Kidney (tissue), 14 donors: ENCODE data around the gene PLA2G15. TPM values are rescaled to one million over a fixed set of nuclear protein-coding genes. Genes with fewer than 3 reads are reported as not detected.

Source experiments
- DNase-seq, 5 donors: peaks; one replicate each; pipeline ENCODE4 v3.0.0-alpha.2; 2013 to 2020
- FAIRE-seq: peaks from 2 replicates; lab custom pipeline; 2012; peaks lifted over from hg19 to GRCh38; lab: Jason Lieb, UNC
- H3K27ac ChIP-seq, 2 donors: one replicate each; pipeline ENCODE4 v1.7.0; 2013; ENCODE audit warnings: low read depth in 2 of 2, low read length in 2 of 2, inconsistent platforms in 1 of 2
- H3K27me3 ChIP-seq: one replicate; pipeline ENCODE4 v1.7.1; 2013; ENCODE audit warnings: low read length, inconsistent platforms; ENCODE audit not compliant: control insufficient read depth, insufficient read depth
- H3K36me3 ChIP-seq, 3 donors: one replicate each; pipeline versions ENCODE4 v1.7.0 to v1.7.1; 2013; ENCODE audit warnings: low read length in 3 of 3, control low read depth in 1 of 3, inconsistent platforms in 1 of 3; ENCODE audit not compliant: insufficient read depth in 3 of 3, control insufficient read depth in 2 of 3
- H3K4me1 ChIP-seq, 3 donors: one replicate each; pipeline versions ENCODE4 v1.7.0 to v1.7.1; 2013; ENCODE audit warnings: low read length in 3 of 3, inconsistent platforms in 1 of 3, low read depth in 1 of 3; ENCODE audit not compliant: control insufficient read depth in 2 of 3, insufficient read depth in 2 of 3
- H3K4me3 ChIP-seq, 3 donors: one replicate each; pipeline versions ENCODE4 v1.7.0 to v1.8.1; 2013; ENCODE audit warnings: low read length in 3 of 3, control low read depth in 1 of 3, inconsistent platforms in 1 of 3
- H3K9ac ChIP-seq, 3 donors: one replicate each; pipeline versions ENCODE4 v1.7.0 to v1.7.1; 2013; ENCODE audit warnings: low read length in 3 of 3, control low read depth in 1 of 3, inconsistent platforms in 1 of 3
- H3K9me3 ChIP-seq, 3 donors: one replicate each; pipeline versions ENCODE4 v1.7.0 to v1.7.1; 2013; ENCODE audit warnings: low read length in 3 of 3, control low read depth in 1 of 3, inconsistent platforms in 1 of 3; ENCODE audit not compliant: control insufficient read depth in 2 of 3, insufficient read depth in 1 of 3
- intact Hi-C: fragments of 100-400 bp; cut with DNase I; formaldehyde crosslinking; loops from one replicate; pipeline ENCODE4 v1.11.1; 2022
- polyA plus RNA-seq: library from polyadenylated mRNA; stranded (reverse); fragments of 350-450 nt; fragmentation: Illumina TruSeq; extraction: RNeasy Lipid Tissue Mini Kit (QIAGEN cat#74804); gene quantifications from one replicate; pipeline ENCODE4 v1.2.3, GENCODE V29; 2014; ENCODE audit warnings: low read depth, low replicate concordance; ENCODE audit not compliant: insufficient read depth
- total RNA-seq: library from RNA; stranded (reverse); fragmentation: NEBNext Ultra II Directional; extraction: Animal tissue kit (Norgen Biotek cat#: 25700); gene quantifications from one replicate; pipeline ENCODE4 v1.2.1, GENCODE V29; 2021
- TF ChIP-seq, protein P1 (sequence below): IDR thresholded peaks from 3 replicates; pipeline ENCODE4 v1.5.1; 2012; ENCODE audit warnings: mild to moderate bottlenecking, moderate library complexity, borderline replicate concordance; ENCODE audit not compliant: insufficient read depth; ENCODE audit errors: extremely low read depth
- donor health status: control.
- donor health status: control.
- donor health status: control.
- donor health status: control.
- donor health status: control.
- donor health status: DM: yes; HTN: yes; CAD: no.
- donor health status: Normal renal cell carcinoma (clear cell type).

Gene PLA2G15
- total and polyA plus RNA-seq, 2 donors from 2014 or later: 35.1 to 44.4 TPM

DNA sequence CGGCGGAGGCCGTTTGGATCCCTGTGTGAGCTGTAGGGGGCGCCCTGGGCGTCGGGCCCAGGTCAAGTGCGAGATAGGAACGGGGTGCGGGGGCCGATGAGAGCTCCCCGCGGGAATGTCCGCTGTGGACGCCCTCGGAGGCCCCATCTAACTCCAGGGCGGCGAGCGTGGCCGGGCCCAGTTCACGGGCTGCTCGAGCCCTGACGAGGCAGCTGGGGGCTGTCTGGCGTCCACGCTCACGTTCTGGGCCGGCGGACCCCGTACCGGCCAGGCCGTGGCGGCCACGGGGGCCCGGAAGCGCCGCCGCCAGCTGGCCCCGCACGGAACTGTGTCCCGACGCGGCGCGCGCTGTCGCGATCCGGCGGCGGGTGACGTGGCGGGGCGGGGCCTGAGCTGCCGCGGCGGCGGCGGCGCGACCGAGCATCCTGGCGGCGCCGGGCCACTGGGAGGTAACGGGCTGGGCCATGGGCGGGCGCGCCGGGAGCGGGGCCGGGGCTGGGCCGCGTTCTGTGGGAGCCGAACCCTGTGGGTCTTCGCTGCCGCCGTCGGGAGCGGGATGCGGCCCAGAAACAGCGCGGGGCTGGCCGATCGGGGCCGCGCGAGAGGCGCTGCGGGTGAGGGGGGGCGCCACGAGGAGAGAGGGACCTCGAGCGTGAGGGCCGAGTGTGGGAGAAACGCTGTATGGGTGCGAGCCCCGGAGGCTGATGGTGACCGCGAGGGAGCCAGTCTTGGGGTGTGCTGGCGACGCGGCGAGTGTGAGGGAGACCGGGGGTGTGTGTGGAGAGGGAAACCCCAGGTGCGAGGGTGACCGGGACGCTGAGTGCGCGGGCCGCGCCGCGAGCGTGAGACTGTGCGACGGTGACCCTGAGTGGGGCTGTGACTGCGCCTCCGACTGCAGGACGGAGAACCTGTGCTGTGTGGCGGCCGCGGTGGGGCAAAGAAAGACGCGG lies 19.2 kb downstream of the PLA2G15 start, which contains the start of gene SLC7A6:
Gene SLC7A6 (plus strand): TSS at position 399 of the 950 bp plus-strand sequence. CDS start 10,201 bp downstream, outside the sequence.
- TF ChIP-seq, protein P1, sequence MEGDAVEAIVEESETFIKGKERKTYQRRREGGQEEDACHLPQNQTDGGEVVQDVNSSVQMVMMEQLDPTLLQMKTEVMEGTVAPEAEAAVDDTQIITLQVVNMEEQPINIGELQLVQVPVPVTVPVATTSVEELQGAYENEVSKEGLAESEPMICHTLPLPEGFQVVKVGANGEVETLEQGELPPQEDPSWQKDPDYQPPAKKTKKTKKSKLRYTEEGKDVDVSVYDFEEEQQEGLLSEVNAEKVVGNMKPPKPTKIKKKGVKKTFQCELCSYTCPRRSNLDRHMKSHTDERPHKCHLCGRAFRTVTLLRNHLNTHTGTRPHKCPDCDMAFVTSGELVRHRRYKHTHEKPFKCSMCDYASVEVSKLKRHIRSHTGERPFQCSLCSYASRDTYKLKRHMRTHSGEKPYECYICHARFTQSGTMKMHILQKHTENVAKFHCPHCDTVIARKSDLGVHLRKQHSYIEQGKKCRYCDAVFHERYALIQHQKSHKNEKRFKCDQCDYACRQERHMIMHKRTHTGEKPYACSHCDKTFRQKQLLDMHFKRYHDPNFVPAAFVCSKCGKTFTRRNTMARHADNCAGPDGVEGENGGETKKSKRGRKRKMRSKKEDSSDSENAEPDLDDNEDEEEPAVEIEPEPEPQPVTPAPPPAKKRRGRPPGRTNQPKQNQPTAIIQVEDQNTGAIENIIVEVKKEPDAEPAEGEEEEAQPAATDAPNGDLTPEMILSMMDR: peak; percentile 53
- H3K4me1 ChIP-seq: peaks cover 0 to 27% (median 13%) of the 10 kb centered on the region in 3 donors
- DNase-seq: peak; percentile 73 to 92 (median 80)

GRCh38 chr16:68265078-68265920 lies 20.1 kb downstream of the PLA2G15 start:
- peak overlapping the region; percentile 34 to 56 (median 37) for H3K9ac ChIP-seq
- H3K27me3 ChIP-seq: no peaks in the 10 kb centered on the region
- TF ChIP-seq, protein P1: no peak
- DNase-seq: peak in 4 of 5 donors; percentile 59 to 81 (median 68)
- FAIRE-seq: no peak
- intact Hi-C loops: loop anchor here (10.0 kb wide), 1 partner anchor 50 kb away; the partner anchor contains the start of genes PRMT7 and SLC7A6OS
- peak overlapping the region; percentile 92 to 96 for H3K27ac ChIP-seq
- peaks cover 0 to 4% (median 0%) of the 10 kb centered on the region in 3 donors for H3K36me3 ChIP-seq
- peaks cover 0 to 21% (median 6%) of the 10 kb centered on the region in 3 donors for H3K4me1 ChIP-seq
- H3K4me3 ChIP-seq: peak overlapping the region; percentile 64 to 77 (median 65)
- no peaks in the 10 kb centered on the region for H3K9me3 ChIP-seq

More for the DNA sequence above, 19.2 kb downstream of the PLA2G15 start, which contains the start of gene SLC7A6:
- H3K27ac ChIP-seq: peak within 1 kb of the TSS; percentile 92 to 96
- peak within 1 kb of the TSS; percentile 64 to 77 (median 65) for H3K4me3 ChIP-seq
- H3K36me3 ChIP-seq: peaks cover 0 to 13% (median 6%) of the 10 kb centered on the region in 3 donors
- H3K9ac ChIP-seq: peak within 1 kb of the TSS; percentile 34 to 74 (median 37)
- H3K27me3 ChIP-seq: no peaks in the 10 kb centered on the region
- no peak for FAIRE-seq
- intact Hi-C loops: loop anchor here (10.0 kb wide), 1 partner anchor 50 kb away; the partner anchor contains the start of genes PRMT7 and SLC7A6OS
- no peaks in the 10 kb centered on the region for H3K9me3 ChIP-seq

- Histone ChIP-seq H3K36me3 (no peaks in the 10 kb centered on the region), H3K27me3 (no peaks in the 10 kb centered on the region), H3K9me3 (no peaks in the 10 kb centered on the region), H3K27ac (peak overlapping the region in 1 of 2 donors; percentile 1), H3K4me3 (no peak overlapping the region), H3K4me1 (peaks cover 0 to 21% (median 6%) of the 10 kb centered on the region in 3 donors), H3K9ac (no peak overlapping the region)
- intact Hi-C loops: loop anchor here (10.0 kb wide), 1 partner anchor 47 kb away; the partner anchor contains the start of genes PRMT7 and SLC7A6OS
- DNase-seq (peak in 3 of 5 donors; percentile 38 to 77 (median 70)), FAIRE-seq (no peak)
- TF ChIP-seq, protein P1: no peak
Measured at GRCh38 chr16:68267612-68268405, 22.6 kb downstream of the PLA2G15 start.
